SJCRH30 (cell line): Measurements from ENCODE around the gene CCDC171. TPM values are rescaled to one million over a fixed set of nuclear protein-coding genes. Genes with fewer than 3 reads are reported as not detected.
"Not testable (repeated sequence)": the region's sequence is repeated elsewhere in the genome, so short reads cannot be mapped to it uniquely, and the experiment has no call there.

ENCODE experiments used
- DNase-seq, 2 experiments: peaks; one replicate each; pipeline ENCODE4 v3.0.0-alpha.2; 2015 to 2020
- H3K27ac ChIP-seq: fragments of 250-450 bp; sonication (Bioruptor Pico); 2 replicates; pipeline ENCODE4 v1.5.1; 2020; ENCODE audit warnings: mild to moderate bottlenecking, moderate library complexity
- H3K27me3 ChIP-seq: fragments of 250-450 bp; sonication (Bioruptor Pico); 2 replicates; pipeline ENCODE4 v1.5.1; 2020; ENCODE audit warnings: mild to moderate bottlenecking, moderate library complexity
- H3K36me3 ChIP-seq: fragments of 250-450 bp; sonication (Bioruptor Pico); 2 replicates; pipeline ENCODE4 v1.5.1; 2020; ENCODE audit warnings: mild to moderate bottlenecking, moderate library complexity
- H3K4me1 ChIP-seq: fragments of 250-450 bp; sonication (Bioruptor Pico); 2 replicates; pipeline ENCODE4 v1.5.1; 2020; ENCODE audit warnings: mild to moderate bottlenecking, moderate library complexity
- H3K4me3 ChIP-seq: fragments of 250-450 bp; sonication (Bioruptor Pico); 2 replicates; pipeline ENCODE4 v1.5.1; 2020; ENCODE audit warnings: mild to moderate bottlenecking, moderate library complexity
- H3K9me3 ChIP-seq: fragments of 250-450 bp; sonication (Bioruptor Pico); replicated peaks from 2 replicates; pipeline ENCODE4 v1.5.1; 2020; ENCODE audit warnings: mild to moderate bottlenecking, moderate library complexity
- total RNA-seq: library from RNA; depleted of rRNA; stranded (reverse); fragments of >200 nt; shearing (Covaris generic); gene quantifications from 2 replicates; pipeline ENCODE4 v1.2.3, GENCODE V29; 2014

The CCDC171 gene
- total RNA-seq, 1 experiment from 2014 or later: 2.4 TPM

DNA sequence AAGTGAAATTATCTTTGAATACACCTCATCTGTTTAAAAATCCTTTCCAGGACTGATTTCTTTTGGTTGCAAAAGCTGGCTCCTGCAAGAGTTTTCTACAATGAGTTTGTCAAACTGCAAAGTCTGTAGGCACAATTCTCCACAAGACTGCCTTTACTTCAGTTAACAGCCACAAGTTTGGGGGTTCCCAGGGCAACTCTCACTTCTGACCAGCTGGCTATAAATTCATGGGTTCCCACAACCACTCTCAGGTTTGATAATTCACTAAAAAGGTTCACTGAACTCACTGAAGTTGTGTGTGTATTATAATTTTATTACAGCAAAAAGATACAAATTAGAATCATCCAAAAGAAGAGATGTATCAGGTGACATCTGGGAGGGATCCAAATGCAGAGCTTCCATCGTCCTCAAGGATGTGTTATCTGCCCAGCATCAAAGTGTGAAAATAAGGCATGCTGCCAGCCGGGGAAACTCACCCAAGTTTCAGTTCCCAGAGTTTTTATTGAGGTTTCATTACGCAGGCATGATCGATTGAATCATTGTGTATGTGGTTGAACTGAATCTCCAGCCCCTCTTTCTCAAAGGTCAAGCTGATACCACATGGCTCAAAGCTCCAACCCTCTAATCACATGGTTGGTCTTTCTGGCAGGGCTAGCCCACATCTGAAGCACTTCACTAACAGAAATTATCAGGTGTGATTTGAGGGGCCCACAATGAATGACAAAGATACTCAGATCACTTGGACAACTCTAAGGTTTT, 23.1 kb upstream of the CCDC171 start:
- DNase-seq: no peak

DNA sequence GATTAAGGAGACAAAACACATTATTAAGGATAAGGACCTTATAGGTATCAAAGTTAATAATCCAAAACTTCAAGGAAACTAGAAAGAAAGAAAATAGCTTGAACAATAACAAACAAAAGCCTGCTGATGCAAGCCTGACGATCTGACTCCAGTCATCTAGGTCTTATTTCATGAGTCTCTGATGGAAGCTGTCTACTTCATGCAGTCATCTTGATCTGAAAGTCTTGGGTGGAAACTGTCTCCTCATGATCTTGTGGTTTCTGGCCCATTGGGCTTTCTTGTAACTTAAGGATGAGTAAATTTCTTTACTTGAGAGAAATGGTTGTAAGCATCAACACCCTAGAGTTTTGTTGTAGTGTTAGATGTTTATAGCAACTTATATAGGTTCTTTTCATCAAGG, 21.5 kb upstream of the CCDC171 start:
- Histone ChIP-seq H3K27me3 (no peaks in the 10 kb centered on the region), H3K27ac (no peak overlapping the region), H3K4me1 (no peaks in the 10 kb centered on the region), H3K9me3 (no peaks in the 10 kb centered on the region), H3K36me3 (no peaks in the 10 kb centered on the region), H3K4me3 (no peak overlapping the region)
- no peak for DNase-seq

More for the DNA sequence above, 23.1 kb upstream of the CCDC171 start:
- Histone ChIP-seq H3K27ac (no peak overlapping the region), H3K9me3 (no peaks in the 10 kb centered on the region), H3K4me1 (no peaks in the 10 kb centered on the region), H3K4me3 (no peak overlapping the region), H3K27me3 (no peaks in the 10 kb centered on the region), H3K36me3 (no peaks in the 10 kb centered on the region)

DNA sequence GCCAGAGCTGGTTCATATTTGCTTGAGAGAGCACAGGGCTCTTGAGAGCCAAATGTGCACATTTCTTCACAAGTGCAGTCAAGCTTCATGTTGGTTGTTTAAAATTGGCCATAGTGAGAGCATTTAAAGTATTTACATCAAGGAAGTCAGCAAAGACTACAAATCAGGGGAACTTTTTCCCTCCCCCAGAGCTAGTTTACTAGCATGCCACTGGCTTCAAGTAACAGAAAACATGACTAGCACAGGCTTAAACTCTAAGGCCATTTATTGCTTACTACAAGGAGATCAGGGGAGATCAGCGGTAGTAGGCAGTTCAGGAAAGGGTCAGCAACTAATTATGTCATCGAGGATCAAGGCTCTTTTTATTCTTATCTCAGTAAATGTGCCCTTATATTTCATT, 11.0 kb upstream of the CCDC171 start:
- Histone ChIP-seq H3K27ac (no peak overlapping the region), H3K4me3 (no peak overlapping the region), H3K4me1 (no peaks in the 10 kb centered on the region), H3K27me3 (no peaks in the 10 kb centered on the region), H3K36me3 (no peaks in the 10 kb centered on the region), H3K9me3 (no peaks in the 10 kb centered on the region)
- DNase-seq: no peak

DNA sequence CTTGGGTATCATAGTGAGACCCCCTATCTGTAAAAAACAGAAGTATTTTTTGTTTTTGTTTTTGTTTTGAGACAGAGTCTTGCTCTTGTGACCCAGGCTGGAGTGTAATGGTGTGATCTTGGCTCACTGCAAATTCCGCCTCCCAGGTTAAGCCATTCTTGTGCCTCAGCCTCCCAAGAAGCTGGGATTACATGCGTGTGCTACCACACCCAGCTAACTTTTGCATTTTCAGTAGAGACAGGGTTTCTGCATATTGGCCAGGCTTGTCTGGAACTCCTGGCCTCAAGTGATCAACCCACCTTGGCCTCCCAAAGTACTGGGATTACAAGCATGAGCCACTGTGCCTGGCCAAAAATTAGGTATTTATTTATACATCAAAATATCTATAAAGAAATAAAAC, 10.2 kb upstream of the CCDC171 start:
- no peaks in the 10 kb centered on the region for H3K36me3 ChIP-seq
- H3K4me1 ChIP-seq: no peaks in the 10 kb centered on the region
- DNase-seq: no peak
- H3K4me3 ChIP-seq: no peak overlapping the region
- no peaks in the 10 kb centered on the region for H3K27me3 ChIP-seq
- H3K9me3 ChIP-seq: no peaks in the 10 kb centered on the region
- no peak overlapping the region for H3K27ac ChIP-seq

DNA sequence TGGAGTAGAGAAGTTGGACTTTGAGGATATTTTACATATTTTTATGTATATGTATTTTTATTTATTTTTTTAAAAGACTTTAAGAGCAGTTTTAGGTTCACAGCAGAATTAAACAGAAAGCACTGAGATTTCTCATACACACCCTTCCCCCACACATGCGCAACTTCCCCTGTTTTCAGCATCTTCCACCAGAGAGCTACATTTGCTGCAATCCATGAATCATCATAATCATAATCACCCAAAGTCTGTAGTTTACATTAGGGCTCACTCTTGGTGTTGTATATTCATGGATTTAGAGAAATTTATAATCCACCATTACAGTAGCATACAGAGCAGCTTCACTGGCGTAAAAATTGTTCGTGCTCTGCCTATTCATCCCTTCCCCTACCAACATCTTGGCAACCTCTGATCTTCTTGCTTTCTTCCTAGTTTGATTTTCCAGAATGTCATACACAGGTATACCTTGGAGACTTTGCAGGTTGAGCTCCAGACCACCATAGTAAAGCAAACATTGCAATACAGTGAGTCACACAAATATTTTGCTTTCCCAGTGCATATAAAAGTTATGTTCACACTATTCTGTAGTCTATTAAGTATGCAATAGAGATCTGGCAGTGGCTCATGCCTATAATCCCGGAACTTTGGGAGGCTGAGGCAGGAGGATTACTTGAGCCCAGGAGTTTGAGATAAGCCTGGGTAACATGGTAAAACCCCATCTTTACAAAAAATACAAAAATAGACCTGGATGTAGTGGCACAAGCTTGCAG, 9.6 kb upstream of the CCDC171 start:
- no peak for DNase-seq
- Histone ChIP-seq H3K27ac (no peak overlapping the region), H3K9me3 (no peaks in the 10 kb centered on the region), H3K27me3 (no peaks in the 10 kb centered on the region), H3K36me3 (no peaks in the 10 kb centered on the region), H3K4me1 (no peaks in the 10 kb centered on the region), H3K4me3 (no peak overlapping the region)

DNA sequence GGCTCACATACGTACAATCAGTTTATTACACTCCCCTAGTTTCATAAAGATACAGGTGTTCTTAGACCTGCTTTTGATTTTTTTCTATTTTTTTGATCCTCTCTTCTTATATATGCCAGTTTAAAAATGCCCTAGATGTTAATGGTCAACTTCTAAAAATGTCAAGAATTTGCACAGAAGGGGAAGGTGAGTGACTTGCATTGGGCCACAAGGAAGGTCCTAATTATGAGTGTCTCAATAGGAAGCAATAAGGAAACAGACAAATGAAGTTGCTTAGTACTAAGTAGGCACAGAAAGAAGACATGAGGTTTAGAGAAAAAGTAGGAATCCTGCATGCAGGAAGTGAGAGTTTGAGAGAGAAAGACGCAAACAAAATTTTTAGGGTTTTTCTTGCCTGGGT, 3.2 kb upstream of the CCDC171 start:
- Histone ChIP-seq H3K4me3 (no peak overlapping the region), H3K9me3 (no peaks in the 10 kb centered on the region), H3K27ac (no peak overlapping the region), H3K36me3 (no peaks in the 10 kb centered on the region), H3K27me3 (no peaks in the 10 kb centered on the region), H3K4me1 (no peaks in the 10 kb centered on the region)
- no peak for DNase-seq

DNA sequence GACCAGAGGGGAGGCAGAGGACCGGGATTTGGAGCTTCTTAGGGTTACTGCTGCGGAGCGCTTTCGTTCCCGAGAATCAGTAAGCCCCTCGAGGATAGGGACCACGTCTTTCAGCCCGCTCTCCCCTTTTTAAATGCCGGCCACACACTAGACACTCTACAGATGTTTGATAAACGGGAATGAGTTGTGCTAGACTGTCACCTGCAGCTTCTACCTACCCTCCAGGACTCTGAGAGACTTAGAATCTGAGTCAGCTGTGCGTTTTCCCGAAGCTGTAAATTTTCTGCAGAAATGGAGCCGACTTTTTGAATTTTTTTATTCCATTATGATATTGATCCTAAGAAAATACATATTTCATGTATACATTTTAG, 670 bp downstream of the CCDC171 start:
- Histone ChIP-seq H3K4me1 (no peaks in the 10 kb centered on the region), H3K36me3 (no peaks in the 10 kb centered on the region), H3K4me3 (peak overlapping the region; percentile 61), H3K27ac (peak overlapping the region; percentile 58; the same call in 1 of the 2 replicates), H3K27me3 (no peaks in the 10 kb centered on the region), H3K9me3 (no peaks in the 10 kb centered on the region)
- DNase-seq: no peak

DNA sequence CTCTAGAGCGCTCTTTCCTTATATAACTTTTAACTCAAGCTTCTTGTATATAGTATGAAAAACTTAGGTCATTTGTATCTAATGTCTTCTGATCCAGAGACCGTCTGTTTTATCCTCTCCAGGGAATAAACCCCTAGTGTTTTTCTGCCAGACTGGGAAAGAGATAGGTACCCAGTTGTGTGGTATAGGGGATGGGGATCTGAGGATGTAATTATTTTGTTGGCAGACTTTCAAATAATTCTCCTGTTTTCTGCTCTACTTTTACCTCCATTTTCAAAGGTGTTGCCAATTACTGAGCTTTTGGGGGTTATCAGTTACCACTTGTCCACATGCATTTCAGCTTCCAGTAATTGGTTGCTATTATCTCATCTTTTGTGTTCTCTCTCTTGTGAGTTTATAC, 17.9 kb downstream of the CCDC171 start:
- DNase-seq: no peak
- H3K4me3 ChIP-seq: no peak overlapping the region
- H3K27me3 ChIP-seq: no peaks in the 10 kb centered on the region
- no peaks in the 10 kb centered on the region for H3K9me3 ChIP-seq
- no peaks in the 10 kb centered on the region for H3K4me1 ChIP-seq
- H3K36me3 ChIP-seq: no peaks in the 10 kb centered on the region
- no peak overlapping the region for H3K27ac ChIP-seq

DNA sequence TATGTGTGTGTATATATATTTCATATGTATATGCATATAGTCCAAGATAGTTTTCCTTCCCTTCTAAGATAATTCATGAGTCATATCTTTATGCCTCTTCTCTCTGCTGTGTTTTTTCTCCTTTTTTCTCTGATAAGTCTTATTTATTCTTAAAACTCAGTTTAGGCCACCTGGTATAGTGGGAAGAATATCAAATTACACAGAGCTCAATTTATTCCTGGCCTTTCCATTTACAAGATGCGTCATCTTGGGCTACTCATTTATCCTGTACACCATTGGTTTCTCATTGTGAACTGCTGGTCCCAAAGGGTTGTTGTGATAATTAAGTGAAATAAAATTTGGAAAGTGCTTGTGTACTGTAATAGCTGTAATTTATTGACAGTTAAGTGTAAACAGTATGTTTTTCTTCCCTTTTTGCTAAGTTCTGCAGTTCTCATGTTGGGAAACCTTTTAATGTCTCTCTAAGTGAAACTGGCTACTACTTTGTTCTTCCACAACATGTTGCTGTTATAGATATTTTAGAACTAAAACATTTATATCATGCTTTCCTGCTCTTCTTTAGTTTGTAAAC, 19.4 kb downstream of the CCDC171 start:
- no peaks in the 10 kb centered on the region for H3K36me3 ChIP-seq
- no peaks in the 10 kb centered on the region for H3K4me1 ChIP-seq
- no peak for DNase-seq
- no peaks in the 10 kb centered on the region for H3K9me3 ChIP-seq
- H3K27me3 ChIP-seq: no peaks in the 10 kb centered on the region
- H3K4me3 ChIP-seq: no peak overlapping the region
- H3K27ac ChIP-seq: no peak overlapping the region

DNA sequence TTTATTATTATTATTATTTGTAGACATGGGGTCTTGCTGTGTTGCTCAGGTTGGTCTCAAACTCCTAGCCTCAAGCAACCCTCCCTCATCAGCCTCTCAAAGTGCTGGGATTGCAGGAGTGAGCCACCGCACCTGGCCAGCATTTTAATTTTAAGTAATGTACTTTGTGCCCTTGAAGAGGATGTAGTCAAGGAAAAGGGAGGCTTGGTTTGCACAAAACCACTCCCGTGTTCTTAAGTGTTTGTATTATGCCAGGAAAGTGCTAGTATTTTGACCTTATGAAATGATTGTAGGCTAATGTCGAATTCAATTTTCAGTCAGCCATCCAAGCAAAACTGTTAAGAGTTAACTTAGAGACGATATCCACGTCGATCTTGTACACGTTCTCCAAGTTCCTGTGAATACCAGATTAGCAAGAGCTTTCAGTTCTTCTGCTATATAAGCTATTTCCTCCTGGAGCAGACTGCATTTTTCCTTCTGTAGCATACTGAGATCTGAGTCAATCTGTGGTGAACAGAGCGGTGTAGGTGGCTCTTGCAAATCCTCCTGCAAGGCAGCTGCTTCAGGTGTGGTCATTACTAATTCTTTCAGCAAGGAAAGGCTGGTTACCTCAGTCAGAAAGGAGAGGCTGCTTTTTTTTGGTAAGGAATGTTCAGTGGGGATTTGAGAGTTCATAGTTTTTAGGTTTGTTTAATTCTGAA, 23.7 kb downstream of the CCDC171 start:
- no peaks in the 10 kb centered on the region for H3K27me3 ChIP-seq
- H3K9me3 ChIP-seq: no peaks in the 10 kb centered on the region
- H3K4me3 ChIP-seq: no peak overlapping the region
- no peak for DNase-seq
- no peak overlapping the region for H3K27ac ChIP-seq
- H3K4me1 ChIP-seq: no peaks in the 10 kb centered on the region
- no peaks in the 10 kb centered on the region for H3K36me3 ChIP-seq

DNA sequence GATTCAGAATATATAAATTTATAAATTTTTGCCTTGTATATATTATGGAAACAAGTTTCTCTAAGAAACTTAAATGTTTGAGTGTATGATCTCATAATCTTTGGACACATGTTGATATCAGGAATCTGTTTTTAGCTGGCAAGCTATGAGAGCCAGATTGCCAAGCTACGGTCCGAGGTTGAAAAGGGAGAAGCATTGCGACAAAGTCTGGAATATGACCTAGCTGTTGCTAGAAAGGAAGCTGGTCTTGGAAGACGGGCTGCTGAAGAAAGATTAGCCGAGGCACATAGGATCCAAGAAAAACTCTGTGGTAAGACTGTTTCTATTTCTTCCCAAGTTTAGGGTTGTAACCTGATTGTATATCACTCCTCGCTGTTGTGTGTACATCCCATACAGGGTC, 25.9 kb downstream of the CCDC171 start:
- H3K27me3 ChIP-seq: no peaks in the 10 kb centered on the region
- H3K27ac ChIP-seq: no peak overlapping the region
- no peak for DNase-seq
- no peak overlapping the region for H3K4me3 ChIP-seq
- no peaks in the 10 kb centered on the region for H3K36me3 ChIP-seq
- no peaks in the 10 kb centered on the region for H3K4me1 ChIP-seq
- no peaks in the 10 kb centered on the region for H3K9me3 ChIP-seq

DNA sequence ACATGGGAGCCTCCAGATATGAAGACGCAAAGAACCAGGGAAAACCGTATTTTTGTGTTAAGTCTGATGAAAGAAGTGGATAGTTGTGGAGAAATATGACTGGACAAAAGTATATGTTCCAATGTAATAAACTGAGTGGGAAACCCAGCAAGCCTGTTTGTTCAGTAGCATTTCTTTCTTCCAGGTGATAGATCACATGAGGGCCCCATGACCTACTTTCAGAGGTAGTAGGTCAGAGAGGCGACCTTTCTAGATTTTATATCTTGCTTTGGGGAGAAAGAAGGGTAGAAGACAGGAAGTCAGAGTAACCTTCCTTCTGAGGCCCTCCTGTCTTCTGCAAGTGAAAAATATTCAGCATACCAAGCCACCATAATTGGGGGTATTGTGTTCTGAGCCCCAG, 31.5 kb downstream of the CCDC171 start:
- H3K27ac ChIP-seq: no peak overlapping the region
- H3K4me3 ChIP-seq: no peak overlapping the region
- H3K27me3 ChIP-seq: no peaks in the 10 kb centered on the region
- H3K4me1 ChIP-seq: no peaks in the 10 kb centered on the region
- H3K36me3 ChIP-seq: no peaks in the 10 kb centered on the region
- no peaks in the 10 kb centered on the region for H3K9me3 ChIP-seq
- no peak for DNase-seq

DNA sequence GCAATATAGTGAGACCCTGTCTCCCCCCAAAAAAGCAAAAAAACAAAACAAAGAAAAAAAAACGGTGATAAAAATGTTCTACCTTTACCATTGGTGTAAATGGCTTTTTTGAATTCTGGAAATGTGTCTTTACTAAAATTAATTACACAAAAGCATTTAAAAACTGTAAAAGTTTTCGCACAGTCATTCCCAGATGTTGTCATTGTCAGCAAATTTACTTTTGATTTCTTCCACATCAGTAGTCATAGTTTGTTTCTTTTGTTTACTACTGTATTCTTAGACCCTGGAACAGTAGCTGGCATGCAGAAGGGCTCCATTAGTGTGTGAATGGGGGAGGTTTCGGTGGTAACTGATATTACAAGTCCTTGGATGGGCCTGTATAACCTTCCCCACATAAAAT, 39.5 kb downstream of the CCDC171 start:
- no peak overlapping the region for H3K4me3 ChIP-seq
- no peak overlapping the region for H3K27ac ChIP-seq
- H3K9me3 ChIP-seq: no peaks in the 10 kb centered on the region

DNA sequence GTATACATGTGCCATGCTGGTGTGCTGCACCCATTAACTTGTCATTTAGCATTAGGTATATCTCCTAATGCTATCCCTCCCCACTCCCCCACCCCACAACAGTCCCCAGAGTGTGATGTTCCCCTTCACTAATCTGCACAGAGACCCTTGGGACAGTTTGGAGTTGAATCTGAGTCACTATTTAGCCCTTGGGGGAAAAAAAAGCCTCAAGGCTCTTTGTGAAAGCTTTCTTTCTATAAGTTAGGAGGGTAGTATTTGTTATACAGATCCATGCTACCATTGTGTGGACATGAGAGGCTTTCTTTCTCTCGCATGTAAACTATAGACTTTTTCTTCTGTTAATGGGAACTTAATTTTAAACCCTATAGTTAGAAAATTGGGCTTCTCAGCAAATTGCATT, 40.1 kb downstream of the CCDC171 start:
- H3K27ac ChIP-seq, H3K9me3 ChIP-seq, H3K4me1 ChIP-seq, DNase-seq, H3K36me3 ChIP-seq, H3K4me3 ChIP-seq, H3K27me3 ChIP-seq: not testable (repeated sequence)

More for the DNA sequence above, 39.5 kb downstream of the CCDC171 start:
- Histone ChIP-seq H3K27me3 (no peaks in the 10 kb centered on the region), H3K4me1 (no peaks in the 10 kb centered on the region), H3K36me3 (no peaks in the 10 kb centered on the region)
- DNase-seq: no peak
